Liver (tissue), 3 donors: ENCODE measurements around the gene UTF1.

Source experiments
- CTCF ChIP-seq: fragments of 150-350 bp; IDR thresholded peaks from 2 replicates; pipeline ENCODE4 v1.5.1; 2017; ENCODE audit warnings: improper control_type of control experiment, low read depth, low read length; ENCODE audit not compliant: missing input control
- EGR1 ChIP-seq, 2 donors: IDR thresholded peaks; 2 replicates each; pipeline ENCODE4 v1.6.1; 2016 to 2018; ENCODE audit warnings: antibody characterized with exemption in 2 of 2, low read depth in 2 of 2
- NR2F2 ChIP-seq: IDR thresholded peaks from 2 replicates; pipeline ENCODE4 v1.6.1; 2016; ENCODE audit warnings: antibody characterized with exemption
- SP1 ChIP-seq: IDR thresholded peaks from 2 replicates; pipeline ENCODE4 v1.6.1; 2018; ENCODE audit warnings: antibody characterized with exemption, mild to moderate bottlenecking
- donor health status: healthy.
- donor health status: healthy.

GRCh38 chr10:133204226-133205015, 25.6 kb upstream of the UTF1 start:
- TF ChIP-seq EGR1 (IDR thresholded peaks at IDR 0.05; ENCODE audit: low read depth in 2 of 2) (no peak), SP1 (no peak), CTCF (no peak), NR2F2 (no peak)
